Hematopoietic multipotent progenitor cell treated with erythropoietin and hydrocortisone succinate and interleukin-3 and kit ligand, for 8 days (in vitro differentiated cells): Measurements from ENCODE around the gene POLR2E.
"Not testable (repeated sequence)": the region's sequence is repeated elsewhere in the genome, so short reads cannot be mapped to it uniquely, and the experiment has no call there.

Experiments used
- DNase-seq: peaks from one replicate; pipeline ENCODE4 v3.0.0-alpha.2; 2015

The POLR2E gene

GRCh38 chr19:1094978-1095701 is at the start of gene POLR2E:
TSS of gene POLR2E (minus strand) at chr19:1095375. CDS start at chr19:1095315, 60 bp downstream.
- DNase-seq, result peak; percentile 98

- no peak for DNase-seq
These were observed 49.6 kb upstream of the POLR2E start for GRCh38 chr19:1144741-1145140.

- DNase-seq, result no peak
These were observed 48.7 kb upstream of the POLR2E start for GRCh38 chr19:1143828-1144399.

- no peak for DNase-seq
These were observed 46.8 kb upstream of the POLR2E start for GRCh38 chr19:1141944-1142343.

GRCh38 chr19:1140272-1141027 is 45.3 kb upstream of the POLR2E start:
- no peak for DNase-seq

- DNase-seq, result no peak
These were observed 44.0 kb upstream of the POLR2E start for GRCh38 chr19:1139126-1139525.

- DNase-seq, result no peak
These were observed 42.9 kb upstream of the POLR2E start for GRCh38 chr19:1138121-1138520.

- DNase-seq, result no peak
These were observed 41.6 kb upstream of the POLR2E start for GRCh38 chr19:1136621-1137317.

GRCh38 chr19:1136201-1136600 is 41.0 kb upstream of the POLR2E start:
- no peak for DNase-seq

GRCh38 chr19:1135454-1135853 is 40.3 kb upstream of the POLR2E start:
- no peak for DNase-seq

GRCh38 chr19:1134431-1134830 is 39.3 kb upstream of the POLR2E start:
- DNase-seq, result no peak

GRCh38 chr19:1133471-1133929 is 38.3 kb upstream of the POLR2E start:
- peak; percentile 25 for DNase-seq

GRCh38 chr19:1132552-1133383 is 37.6 kb upstream of the POLR2E start:
- no peak for DNase-seq

GRCh38 chr19:1131718-1132551 is 36.8 kb upstream of the POLR2E start:
- DNase-seq, result peak; percentile 56

- DNase-seq, result no peak
These were observed 35.9 kb upstream of the POLR2E start for GRCh38 chr19:1130771-1131717.

GRCh38 chr19:1129535-1129934 is 34.4 kb upstream of the POLR2E start:
- DNase-seq, result no peak

- DNase-seq, result not testable (repeated sequence)
These were observed 33.9 kb upstream of the POLR2E start for GRCh38 chr19:1129084-1129483.

GRCh38 chr19:1128106-1128505 is 32.9 kb upstream of the POLR2E start:
- peak; percentile 18 for DNase-seq

- DNase-seq, result no peak
These were observed 32.0 kb upstream of the POLR2E start for GRCh38 chr19:1126984-1127760.
